Activated naive CD4-positive, alpha-beta T cell treated with anti-CD3 and anti-CD28 coated beads for 36 hours (primary cell): Measurements from ENCODE around the gene CRYZL1. TPM values are rescaled to one million over a fixed set of nuclear protein-coding genes. Genes with fewer than 3 reads are reported as not detected.

ENCODE experiments used
- CTCF ChIA-PET: fragments of 350-600 bp; sonication (Branson Sonifier 250); formaldehyde crosslinking; loops from one replicate; lab custom pipeline; 2021; ENCODE audit warnings: antibody characterized with exemption; lab: Charles Lee
- DNase-seq: peaks from one replicate; pipeline ENCODE4 v3.0.0-alpha.2; 2020
- H3K27ac Mint-ChIP-seq: one replicate; pipeline ENCODE4 v1.8.0; 2021; ENCODE audit warnings: mild to moderate bottlenecking, mixed read lengths
- H3K27me3 Mint-ChIP-seq: one replicate; pipeline ENCODE4 v1.8.0; 2021; ENCODE audit warnings: low read depth, mixed read lengths
- H3K36me3 Mint-ChIP-seq: one replicate; pipeline ENCODE4 v1.8.0; 2021; ENCODE audit warnings: low read depth, mixed read lengths
- H3K4me1 Mint-ChIP-seq: one replicate; pipeline ENCODE4 v1.8.0; 2021; ENCODE audit warnings: low read depth, mixed read lengths
- H3K4me3 Mint-ChIP-seq: one replicate; pipeline ENCODE4 v1.8.0; 2021; ENCODE audit warnings: mild to moderate bottlenecking, moderate library complexity, mixed read lengths
- H3K9me3 Mint-ChIP-seq: one replicate; pipeline ENCODE4 v1.8.0; 2021; ENCODE audit warnings: mixed read lengths
- intact Hi-C: fragments of 100-400 bp; cut with micrococcal nuclease; formaldehyde crosslinking; loops from one replicate; pipeline ENCODE4 v1.15.1; 2023
- total RNA-seq, 2 experiments: library from RNA; stranded (reverse); gene quantifications; one replicate each; pipeline ENCODE4 v1.2.3, GENCODE V29; 2021

CRYZL1 gene
- total RNA-seq, 2 experiments from 2014 or later = 30.3 to 32.7 TPM

- Mint-ChIP-seq H3K27me3 (no peaks in the 10 kb centered on the region), H3K36me3 (peaks cover 76% of the 10 kb centered on the region), H3K27ac (no peak overlapping the region), H3K4me3 (no peak overlapping the region), H3K4me1 (peaks cover 49% of the 10 kb centered on the region), H3K9me3 (no peaks in the 10 kb centered on the region)
- DNase-seq = no peak
- intact Hi-C loops = no loop called here
- CTCF ChIA-PET = interaction anchor here (0.8 to 1.6 kb wide), 3 partner anchors 18 to 56 kb away, joined by 3 to 6 read pairs (median 4); no protein-coding TSS in a partner anchor
These were observed 89.2 kb downstream of the CRYZL1 start for GRCh38 chr21:33552093-33552998.

GRCh38 chr21:33551664-33552063, 89.9 kb downstream of the CRYZL1 start:
- no peak overlapping the region for H3K27ac Mint-ChIP-seq
- CTCF ChIA-PET = interaction anchor here (0.8 to 1.6 kb wide), 3 partner anchors 19 to 56 kb away, joined by 3 to 6 read pairs (median 4); no protein-coding TSS in a partner anchor
- DNase-seq = no peak
- H3K27me3 Mint-ChIP-seq = no peaks in the 10 kb centered on the region
- peaks cover 73% of the 10 kb centered on the region for H3K36me3 Mint-ChIP-seq
- intact Hi-C loops = no loop called here
- no peak overlapping the region for H3K4me3 Mint-ChIP-seq
- H3K4me1 Mint-ChIP-seq = peaks cover 48% of the 10 kb centered on the region
- no peaks in the 10 kb centered on the region for H3K9me3 Mint-ChIP-seq

- H3K9me3 Mint-ChIP-seq = no peaks in the 10 kb centered on the region
- H3K36me3 Mint-ChIP-seq = peaks cover 69% of the 10 kb centered on the region
- H3K27me3 Mint-ChIP-seq = no peaks in the 10 kb centered on the region
- H3K27ac Mint-ChIP-seq = no peak overlapping the region
- intact Hi-C loops = no loop called here
- peaks cover 46% of the 10 kb centered on the region for H3K4me1 Mint-ChIP-seq
- no peak for DNase-seq
- CTCF ChIA-PET = interaction anchor here (0.8 to 1.6 kb wide), 2 partner anchors 20 to 55 kb away, joined by 4 to 6 read pairs; no protein-coding TSS in a partner anchor
- no peak overlapping the region for H3K4me3 Mint-ChIP-seq
These were observed 90.5 kb downstream of the CRYZL1 start for GRCh38 chr21:33550772-33551660.

- CTCF ChIA-PET = no interaction called here
- DNase-seq = no peak
- no peaks in the 10 kb centered on the region for H3K27me3 Mint-ChIP-seq
- no peaks in the 10 kb centered on the region for H3K9me3 Mint-ChIP-seq
- H3K36me3 Mint-ChIP-seq = peaks cover 60% of the 10 kb centered on the region
- H3K27ac Mint-ChIP-seq = no peak overlapping the region
- intact Hi-C loops = no loop called here
- no peak overlapping the region for H3K4me3 Mint-ChIP-seq
- H3K4me1 Mint-ChIP-seq = peaks cover 44% of the 10 kb centered on the region
These were observed 91.4 kb downstream of the CRYZL1 start for GRCh38 chr21:33549848-33550771.

- Mint-ChIP-seq H3K4me3 (no peak overlapping the region), H3K4me1 (peaks cover 22% of the 10 kb centered on the region)
- intact Hi-C loops = no loop called here
These were observed 95.5 kb downstream of the CRYZL1 start for GRCh38 chr21:33546086-33546485.

GRCh38 chr21:33544451-33545195, 96.9 kb downstream of the CRYZL1 start:
- H3K4me1 Mint-ChIP-seq = peaks cover 33% of the 10 kb centered on the region
- intact Hi-C loops = loop anchor here (2.0 to 5.0 kb wide), 2 partner anchors 14 to 433 kb away; no protein-coding TSS in a partner anchor
- no peaks in the 10 kb centered on the region for H3K9me3 Mint-ChIP-seq
- H3K27me3 Mint-ChIP-seq = no peaks in the 10 kb centered on the region
- CTCF ChIA-PET = interaction anchor here (0.7 to 1.7 kb wide), 4 partner anchors 10 to 61 kb away, joined by 3 to 7 read pairs (median 4); no protein-coding TSS in a partner anchor
- peak overlapping the region; percentile 90 for H3K4me3 Mint-ChIP-seq
- peaks cover 44% of the 10 kb centered on the region for H3K36me3 Mint-ChIP-seq
- DNase-seq = no peak
- H3K27ac Mint-ChIP-seq = peak overlapping the region; percentile 99

More at GRCh38 chr21:33546086-33546485, 95.5 kb downstream of the CRYZL1 start:
- peak overlapping the region; percentile 59 for H3K27ac Mint-ChIP-seq
- H3K27me3 Mint-ChIP-seq = no peaks in the 10 kb centered on the region
- H3K36me3 Mint-ChIP-seq = peaks cover 48% of the 10 kb centered on the region
- no peaks in the 10 kb centered on the region for H3K9me3 Mint-ChIP-seq
- CTCF ChIA-PET = interaction anchor here (1.1 to 1.6 kb wide), 2 partner anchors 26 to 60 kb away, joined by 4 to 6 read pairs; no protein-coding TSS in a partner anchor
- DNase-seq = no peak

- intact Hi-C loops = loop anchor here (1.0 to 5.0 kb wide), 6 partner anchors 15 to 817 kb away; partner anchors contain the start of gene DONSON
- peak; percentile 81 for DNase-seq
- peak overlapping the region; percentile 90 for H3K4me3 Mint-ChIP-seq
- H3K27ac Mint-ChIP-seq = peak overlapping the region; percentile 99
- H3K4me1 Mint-ChIP-seq = peaks cover 37% of the 10 kb centered on the region
- no peaks in the 10 kb centered on the region for H3K27me3 Mint-ChIP-seq
- H3K36me3 Mint-ChIP-seq = peaks cover 43% of the 10 kb centered on the region
- H3K9me3 Mint-ChIP-seq = no peaks in the 10 kb centered on the region
- CTCF ChIA-PET = interaction anchor here (0.6 to 1.7 kb wide), 4 partner anchors 12 to 227 kb away, joined by 3 to 7 read pairs (median 3); partner anchors contain the start of gene DNAJC28
These were observed 97.9 kb downstream of the CRYZL1 start for GRCh38 chr21:33543505-33544129.

GRCh38 chr21:33542640-33543504, 98.7 kb downstream of the CRYZL1 start, which contains the start of gene SON:
Gene SON, plus strand, starts transcription at chr21:33543038. Its CDS starts 55 bp downstream, at chr21:33543093.
- intact Hi-C loops = loop anchor here (1.0 to 5.0 kb wide), 13 partner anchors 45 to 816 kb away; partner anchors contain the start of genes ATP5PO, CRYZL1, DNAJC28 and DONSON
- Mint-ChIP-seq H3K4me1 (peaks cover 34% of the 10 kb centered on the region), H3K9me3 (no peaks in the 10 kb centered on the region), H3K27ac (peak within 1 kb of the TSS; percentile 99), H3K27me3 (no peaks in the 10 kb centered on the region), H3K36me3 (peaks cover 42% of the 10 kb centered on the region), H3K4me3 (peak within 1 kb of the TSS; percentile 90)
- peak; percentile 99 for DNase-seq
- CTCF ChIA-PET = interaction anchor here (0.6 to 0.7 kb wide), 2 partner anchors 52 to 227 kb away, joined by 3 read pairs; partner anchors contain the start of gene DNAJC28

GRCh38 chr21:33541756-33542639, 99.5 kb downstream of the CRYZL1 start, which contains the start of gene GART:
Gene GART, minus strand, starts transcription at chr21:33542117. Its CDS starts 2,802 bp downstream, at chr21:33539315.
- peak; percentile 84 for DNase-seq
- CTCF ChIA-PET = no interaction called here
- no peaks in the 10 kb centered on the region for H3K9me3 Mint-ChIP-seq
- H3K27ac Mint-ChIP-seq = peak within 1 kb of the TSS; percentile 99
- peaks cover 51% of the 10 kb centered on the region for H3K36me3 Mint-ChIP-seq
- H3K27me3 Mint-ChIP-seq = no peaks in the 10 kb centered on the region
- intact Hi-C loops = loop anchor here (1.0 to 5.0 kb wide), 11 partner anchors 51 to 815 kb away; partner anchors contain the start of genes ATP5PO, CRYZL1, DNAJC28 and TMEM50B
- peaks cover 36% of the 10 kb centered on the region for H3K4me1 Mint-ChIP-seq
- peak within 1 kb of the TSS; percentile 90 for H3K4me3 Mint-ChIP-seq
